WTC11 (cell line): ENCODE results near the gene OLFM2. TPM values are rescaled to one million over a fixed set of nuclear protein-coding genes. Genes with fewer than 3 reads are reported as not detected.
"Not testable (repeated sequence)": the region's sequence is repeated elsewhere in the genome, so short reads cannot be mapped to it uniquely, and the experiment has no call there.

Source experiments
- ATAC-seq: fragments of 200-7000 bp; cut with Tn5 transposase; 2 replicates; pipeline ENCODE4 v1.10.0; 2021; ENCODE audit warnings: mild to moderate bottlenecking, moderate library complexity
- CTCF ChIA-PET: fragments of 300-600 bp; sonication (Branson Sonifier 250); formaldehyde crosslinking; loops from one replicate; lab custom pipeline; 2021; ENCODE audit warnings: antibody characterized with exemption; lab: Charles Lee
- POLR2A ChIA-PET: fragments of 350-600 bp; sonication (Branson Sonifier 250); formaldehyde crosslinking; loops from one replicate; lab custom pipeline; 2021; ENCODE audit warnings: antibody characterized with exemption; lab: Charles Lee
- DNase-seq: peaks from one replicate; pipeline ENCODE4 v3.0.0; 2021; ENCODE audit warnings: low spot score
- H3K27ac Mint-ChIP-seq: 2 replicates; pipeline ENCODE4 v1.8.0; 2021; ENCODE audit warnings: mixed read lengths
- H3K27me3 Mint-ChIP-seq: 2 replicates; pipeline ENCODE4 v1.8.0; 2021; ENCODE audit warnings: low read depth, mild to moderate bottlenecking, moderate library complexity, mixed read lengths
- H3K36me3 Mint-ChIP-seq: 2 replicates; pipeline ENCODE4 v1.8.0; 2021; ENCODE audit warnings: mixed read lengths
- H3K4me1 Mint-ChIP-seq: 2 replicates; pipeline ENCODE4 v1.8.0; 2022; ENCODE audit warnings: mixed read lengths
- H3K4me3 Mint-ChIP-seq: 2 replicates; pipeline ENCODE4 v1.8.0; 2021; ENCODE audit warnings: mild to moderate bottlenecking, moderate library complexity, mixed read lengths
- H3K9me3 Mint-ChIP-seq: 2 replicates; pipeline ENCODE4 v1.8.0; 2021; ENCODE audit warnings: mixed read lengths
- KAT7 ChIP-seq: sonication (generic); formaldehyde crosslinking; IDR thresholded peaks from 2 replicates; pipeline ENCODE4 v1.8.1; 2023; ENCODE audit warnings: missing genetic modification reagents, mild to moderate bottlenecking, borderline replicate concordance
- NFE2L1 ChIP-seq: sonication (generic); formaldehyde crosslinking; IDR thresholded peaks from 2 replicates; pipeline ENCODE4 v1.8.1; 2023; ENCODE audit warnings: missing genetic modification reagents
- RORB ChIP-seq: fragments of 250-450 bp; sonication (Bioruptor Pico); IDR thresholded peaks from 2 replicates; pipeline ENCODE4 v1.9.0; 2021; ENCODE audit warnings: mild to moderate bottlenecking
- ZNF671 ChIP-seq: fragments of 250-450 bp; sonication (Bioruptor Pico); IDR thresholded peaks from 2 replicates; pipeline ENCODE4 v1.8.0; 2021; ENCODE audit warnings: mild to moderate bottlenecking
- total RNA-seq: library from RNA; stranded (reverse); gene quantifications from 3 replicates; pipeline ENCODE4 v1.2.3, GENCODE V29; 2021
- TF ChIP-seq, protein P1 (sequence below): sonication (generic); formaldehyde crosslinking; IDR thresholded peaks from 2 replicates; pipeline ENCODE4 v1.8.1; 2023; ENCODE audit warnings: mild to moderate bottlenecking, missing genetic modification reagents
- TF ChIP-seq, protein P2 (sequence below): sonication (generic); formaldehyde crosslinking; IDR thresholded peaks from 2 replicates; pipeline ENCODE4 v1.8.1; 2022; ENCODE audit warnings: low read depth, missing genetic modification reagents, borderline replicate concordance
- TF ChIP-seq, protein P3 (sequence below): sonication (generic); formaldehyde crosslinking; IDR thresholded peaks from 2 replicates; pipeline ENCODE4 v1.8.0; 2022; ENCODE audit warnings: mild to moderate bottlenecking, missing genetic modification reagents
- TF ChIP-seq, protein P4 (sequence below): sonication (generic); formaldehyde crosslinking; IDR thresholded peaks from 2 replicates; pipeline ENCODE4 v1.8.0; 2022; ENCODE audit warnings: mild to moderate bottlenecking, missing genetic modification reagents
- TF ChIP-seq, protein P5 (sequence below): fragments of 200-600 bp; IDR thresholded peaks from 2 replicates; pipeline ENCODE4 v1.8.0; 2022; ENCODE audit warnings: antibody characterized with exemption
- TF ChIP-seq, protein P6 (sequence below): fragments of 250-450 bp; sonication (Bioruptor Pico); IDR thresholded peaks from 2 replicates; pipeline ENCODE4 v1.9.0; 2021; ENCODE audit warnings: mild to moderate bottlenecking

Gene OLFM2
- total RNA-seq, 1 experiment from 2014 or later, result 66.0 TPM

DNA sequence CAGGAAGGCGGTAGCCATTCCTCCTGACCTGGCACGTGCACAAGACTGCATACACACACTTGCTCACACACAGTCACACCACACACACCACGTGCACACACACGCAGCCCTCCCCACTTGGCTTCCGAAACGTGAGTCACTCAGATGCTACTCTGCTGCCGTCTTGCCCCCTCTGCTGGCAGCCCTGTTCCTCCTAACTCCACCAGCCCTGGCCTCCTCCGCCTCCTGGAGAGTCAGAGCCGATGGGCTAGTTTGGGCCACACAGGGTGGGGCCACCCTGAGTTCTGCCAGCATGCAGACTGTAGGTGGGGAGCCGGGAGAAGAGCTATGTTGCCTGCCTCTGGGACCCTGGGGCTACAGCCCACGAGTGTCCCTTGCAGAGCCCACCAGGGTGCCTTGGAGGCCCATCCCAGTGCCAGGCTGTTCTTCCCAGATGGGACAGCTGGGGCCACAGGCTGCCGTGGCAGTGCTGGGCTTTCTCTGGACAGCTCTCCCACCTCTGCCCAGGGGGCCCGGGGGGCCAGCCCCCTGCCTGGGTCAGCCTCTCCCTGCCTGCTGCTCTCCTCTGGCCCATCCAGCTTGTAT is 89.1 kb downstream of the OLFM2 start (continued):
- TF ChIP-seq, protein P1, sequence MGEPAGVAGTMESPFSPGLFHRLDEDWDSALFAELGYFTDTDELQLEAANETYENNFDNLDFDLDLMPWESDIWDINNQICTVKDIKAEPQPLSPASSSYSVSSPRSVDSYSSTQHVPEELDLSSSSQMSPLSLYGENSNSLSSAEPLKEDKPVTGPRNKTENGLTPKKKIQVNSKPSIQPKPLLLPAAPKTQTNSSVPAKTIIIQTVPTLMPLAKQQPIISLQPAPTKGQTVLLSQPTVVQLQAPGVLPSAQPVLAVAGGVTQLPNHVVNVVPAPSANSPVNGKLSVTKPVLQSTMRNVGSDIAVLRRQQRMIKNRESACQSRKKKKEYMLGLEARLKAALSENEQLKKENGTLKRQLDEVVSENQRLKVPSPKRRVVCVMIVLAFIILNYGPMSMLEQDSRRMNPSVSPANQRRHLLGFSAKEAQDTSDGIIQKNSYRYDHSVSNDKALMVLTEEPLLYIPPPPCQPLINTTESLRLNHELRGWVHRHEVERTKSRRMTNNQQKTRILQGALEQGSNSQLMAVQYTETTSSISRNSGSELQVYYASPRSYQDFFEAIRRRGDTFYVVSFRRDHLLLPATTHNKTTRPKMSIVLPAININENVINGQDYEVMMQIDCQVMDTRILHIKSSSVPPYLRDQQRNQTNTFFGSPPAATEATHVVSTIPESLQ (CRISPR knock-in tag), result no peak
- TF ChIP-seq, protein P2, sequence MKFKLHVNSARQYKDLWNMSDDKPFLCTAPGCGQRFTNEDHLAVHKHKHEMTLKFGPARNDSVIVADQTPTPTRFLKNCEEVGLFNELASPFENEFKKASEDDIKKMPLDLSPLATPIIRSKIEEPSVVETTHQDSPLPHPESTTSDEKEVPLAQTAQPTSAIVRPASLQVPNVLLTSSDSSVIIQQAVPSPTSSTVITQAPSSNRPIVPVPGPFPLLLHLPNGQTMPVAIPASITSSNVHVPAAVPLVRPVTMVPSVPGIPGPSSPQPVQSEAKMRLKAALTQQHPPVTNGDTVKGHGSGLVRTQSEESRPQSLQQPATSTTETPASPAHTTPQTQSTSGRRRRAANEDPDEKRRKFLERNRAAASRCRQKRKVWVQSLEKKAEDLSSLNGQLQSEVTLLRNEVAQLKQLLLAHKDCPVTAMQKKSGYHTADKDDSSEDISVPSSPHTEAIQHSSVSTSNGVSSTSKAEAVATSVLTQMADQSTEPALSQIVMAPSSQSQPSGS (CRISPR knock-in tag), result no peak
- TF ChIP-seq, protein P3, sequence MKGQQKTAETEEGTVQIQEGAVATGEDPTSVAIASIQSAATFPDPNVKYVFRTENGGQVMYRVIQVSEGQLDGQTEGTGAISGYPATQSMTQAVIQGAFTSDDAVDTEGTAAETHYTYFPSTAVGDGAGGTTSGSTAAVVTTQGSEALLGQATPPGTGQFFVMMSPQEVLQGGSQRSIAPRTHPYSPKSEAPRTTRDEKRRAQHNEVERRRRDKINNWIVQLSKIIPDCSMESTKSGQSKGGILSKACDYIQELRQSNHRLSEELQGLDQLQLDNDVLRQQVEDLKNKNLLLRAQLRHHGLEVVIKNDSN (CRISPR knock-in tag), result no peak
- TF ChIP-seq RORB (CRISPR knock-in tag) (no peak), ZNF671 (no peak), NFE2L1 (CRISPR knock-in tag) (no peak), KAT7 (CRISPR knock-in tag) (no peak)
- TF ChIP-seq, protein P4, sequence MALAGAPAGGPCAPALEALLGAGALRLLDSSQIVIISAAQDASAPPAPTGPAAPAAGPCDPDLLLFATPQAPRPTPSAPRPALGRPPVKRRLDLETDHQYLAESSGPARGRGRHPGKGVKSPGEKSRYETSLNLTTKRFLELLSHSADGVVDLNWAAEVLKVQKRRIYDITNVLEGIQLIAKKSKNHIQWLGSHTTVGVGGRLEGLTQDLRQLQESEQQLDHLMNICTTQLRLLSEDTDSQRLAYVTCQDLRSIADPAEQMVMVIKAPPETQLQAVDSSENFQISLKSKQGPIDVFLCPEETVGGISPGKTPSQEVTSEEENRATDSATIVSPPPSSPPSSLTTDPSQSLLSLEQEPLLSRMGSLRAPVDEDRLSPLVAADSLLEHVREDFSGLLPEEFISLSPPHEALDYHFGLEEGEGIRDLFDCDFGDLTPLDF (CRISPR knock-in tag), result no peak
- TF ChIP-seq, protein P5, sequence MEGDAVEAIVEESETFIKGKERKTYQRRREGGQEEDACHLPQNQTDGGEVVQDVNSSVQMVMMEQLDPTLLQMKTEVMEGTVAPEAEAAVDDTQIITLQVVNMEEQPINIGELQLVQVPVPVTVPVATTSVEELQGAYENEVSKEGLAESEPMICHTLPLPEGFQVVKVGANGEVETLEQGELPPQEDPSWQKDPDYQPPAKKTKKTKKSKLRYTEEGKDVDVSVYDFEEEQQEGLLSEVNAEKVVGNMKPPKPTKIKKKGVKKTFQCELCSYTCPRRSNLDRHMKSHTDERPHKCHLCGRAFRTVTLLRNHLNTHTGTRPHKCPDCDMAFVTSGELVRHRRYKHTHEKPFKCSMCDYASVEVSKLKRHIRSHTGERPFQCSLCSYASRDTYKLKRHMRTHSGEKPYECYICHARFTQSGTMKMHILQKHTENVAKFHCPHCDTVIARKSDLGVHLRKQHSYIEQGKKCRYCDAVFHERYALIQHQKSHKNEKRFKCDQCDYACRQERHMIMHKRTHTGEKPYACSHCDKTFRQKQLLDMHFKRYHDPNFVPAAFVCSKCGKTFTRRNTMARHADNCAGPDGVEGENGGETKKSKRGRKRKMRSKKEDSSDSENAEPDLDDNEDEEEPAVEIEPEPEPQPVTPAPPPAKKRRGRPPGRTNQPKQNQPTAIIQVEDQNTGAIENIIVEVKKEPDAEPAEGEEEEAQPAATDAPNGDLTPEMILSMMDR, result 0 out of 2 replicates have a peak, but pooled peaks have one; percentile 30
- TF ChIP-seq, protein P6, sequence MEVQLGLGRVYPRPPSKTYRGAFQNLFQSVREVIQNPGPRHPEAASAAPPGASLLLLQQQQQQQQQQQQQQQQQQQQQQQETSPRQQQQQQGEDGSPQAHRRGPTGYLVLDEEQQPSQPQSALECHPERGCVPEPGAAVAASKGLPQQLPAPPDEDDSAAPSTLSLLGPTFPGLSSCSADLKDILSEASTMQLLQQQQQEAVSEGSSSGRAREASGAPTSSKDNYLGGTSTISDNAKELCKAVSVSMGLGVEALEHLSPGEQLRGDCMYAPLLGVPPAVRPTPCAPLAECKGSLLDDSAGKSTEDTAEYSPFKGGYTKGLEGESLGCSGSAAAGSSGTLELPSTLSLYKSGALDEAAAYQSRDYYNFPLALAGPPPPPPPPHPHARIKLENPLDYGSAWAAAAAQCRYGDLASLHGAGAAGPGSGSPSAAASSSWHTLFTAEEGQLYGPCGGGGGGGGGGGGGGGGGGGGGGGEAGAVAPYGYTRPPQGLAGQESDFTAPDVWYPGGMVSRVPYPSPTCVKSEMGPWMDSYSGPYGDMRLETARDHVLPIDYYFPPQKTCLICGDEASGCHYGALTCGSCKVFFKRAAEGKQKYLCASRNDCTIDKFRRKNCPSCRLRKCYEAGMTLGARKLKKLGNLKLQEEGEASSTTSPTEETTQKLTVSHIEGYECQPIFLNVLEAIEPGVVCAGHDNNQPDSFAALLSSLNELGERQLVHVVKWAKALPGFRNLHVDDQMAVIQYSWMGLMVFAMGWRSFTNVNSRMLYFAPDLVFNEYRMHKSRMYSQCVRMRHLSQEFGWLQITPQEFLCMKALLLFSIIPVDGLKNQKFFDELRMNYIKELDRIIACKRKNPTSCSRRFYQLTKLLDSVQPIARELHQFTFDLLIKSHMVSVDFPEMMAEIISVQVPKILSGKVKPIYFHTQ (CRISPR knock-in tag), result no peak
- TF ChIP-seq, all 79 proteins: peak for 3

DNA sequence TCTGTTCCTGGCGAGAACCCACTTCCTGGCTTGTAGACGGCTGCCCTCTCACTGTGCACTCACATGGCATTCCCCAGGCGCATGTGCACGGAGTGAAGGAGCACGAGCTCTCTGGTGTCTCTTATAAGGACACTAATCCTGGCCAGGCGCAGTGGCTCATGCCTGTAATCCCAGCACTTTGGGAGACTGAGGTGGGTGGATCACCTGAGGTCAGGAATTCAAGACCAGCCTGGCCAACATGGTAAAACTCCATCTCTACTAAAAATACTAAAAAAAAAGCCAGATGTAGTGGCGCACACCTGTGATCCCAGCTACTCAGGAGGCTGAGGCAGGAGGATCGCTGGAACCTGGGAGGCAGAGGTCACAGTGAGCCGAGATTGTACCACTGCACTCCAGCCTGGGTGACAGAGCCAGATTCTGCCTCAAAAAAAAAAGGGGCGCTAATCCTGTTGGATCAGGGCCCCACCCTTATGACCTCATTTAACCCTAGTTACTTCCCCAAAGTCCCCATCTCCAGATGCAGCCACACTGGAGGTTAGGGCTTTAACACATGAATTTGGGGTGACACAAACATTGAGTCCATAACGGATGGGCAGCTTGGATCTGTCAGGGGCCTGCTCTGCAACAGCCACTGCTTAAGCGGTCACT is 92.6 kb downstream of the OLFM2 start:
- peaks cover 45% of the 10 kb centered on the region for H3K36me3 Mint-ChIP-seq
- H3K4me1 Mint-ChIP-seq, POLR2A ChIA-PET, H3K27me3 Mint-ChIP-seq, H3K27ac Mint-ChIP-seq, CTCF ChIA-PET, DNase-seq, ATAC-seq, H3K9me3 Mint-ChIP-seq, H3K4me3 Mint-ChIP-seq: not testable (repeated sequence)
